Esophagus squamous epithelium (tissue), 5 donors: ENCODE results near the gene ZDHHC9. TPM values are rescaled to one million over a fixed set of nuclear protein-coding genes. Genes with fewer than 3 reads are reported as not detected.
"Not testable (repeated sequence)": the region's sequence is repeated elsewhere in the genome, so short reads cannot be mapped to it uniquely, and the experiment has no call there.

Experiments
- DNase-seq: peaks from one replicate; lab custom pipeline; 2025; lab: John Stamatoyannopoulos, UW
- H3K27ac ChIP-seq, 4 donors: fragments of 200-600 bp; sonication (generic); one replicate each; pipeline ENCODE4 v1.5.1; 2016 to 2019; ENCODE audit warnings: mild to moderate bottlenecking in 1 of 4
- H3K27me3 ChIP-seq, 4 donors: fragments of 200-600 bp; sonication (generic); 1 replicate in 3 of 4; 2 replicates in 1 of 4; pipeline versions ENCODE4 v1.5.1 to v1.6.0; 2017 to 2021; ENCODE audit warnings: antibody characterized with exemption in 1 of 4
- H3K36me3 ChIP-seq, 3 donors: fragments of 200-600 bp; sonication (generic); one replicate each; pipeline ENCODE4 v1.5.1; 2016 to 2019
- H3K4me1 ChIP-seq, 3 donors: fragments of 200-600 bp; sonication (generic); one replicate each; pipeline ENCODE4 v1.5.1; 2017 to 2019
- H3K4me3 ChIP-seq, 4 donors: fragments of 200-600 bp; sonication (generic); 1 replicate in 3 of 4; 2 replicates in 1 of 4; pipeline ENCODE4 v1.5.1; 2016 to 2019; ENCODE audit warnings: mild to moderate bottlenecking in 2 of 4, moderate library complexity in 1 of 4
- H3K9me3 ChIP-seq, 3 donors: fragments of 200-600 bp; sonication (generic); one replicate each; pipeline ENCODE4 v1.5.1; 2016 to 2019
- POLR2A ChIP-seq, 4 donors: fragments of 450-650 bp; IDR thresholded peaks; one replicate each; pipeline ENCODE4 v1.6.1; 2017; ENCODE audit warnings: antibody characterized with exemption in 4 of 4, mild to moderate bottlenecking in 4 of 4, moderate library complexity in 3 of 4
- WGBS, 2 donors: methylation state at CpG; one replicate each; pipeline ENCODE4 v1.1.5; 2018; 5-methylcytosine and 5-hydroxymethylcytosine counted together
- intact Hi-C: fragments of 100-400 bp; cut with DNase I; formaldehyde crosslinking; loops from one replicate; pipeline ENCODE4 v1.15.0; 2022
- total RNA-seq, 4 donors: library from RNA; depleted of rRNA; stranded (reverse); fragments of >200 nt; gene quantifications; one replicate each; pipeline ENCODE4 v1.1.0, GENCODE V29; 2016
- TF ChIP-seq, protein P1 (sequence below), 6 experiments: fragments of 450-650 bp in 4 of 6; fragments of 200-600 bp in 2 of 6; sonication (generic) in 2 of 6; IDR thresholded peaks; one replicate each; pipeline ENCODE4 v1.5.1; 2016 to 2019; ENCODE audit warnings: antibody characterized with exemption in 6 of 6, mild to moderate bottlenecking in 4 of 6, moderate library complexity in 4 of 6
- donor health status: DM: yes; HTN: yes; CAD: no.

The ZDHHC9 gene
- total RNA-seq, 4 donors from 2014 or later, result 11.3 to 22.3 (median 12.8) TPM

DNA sequence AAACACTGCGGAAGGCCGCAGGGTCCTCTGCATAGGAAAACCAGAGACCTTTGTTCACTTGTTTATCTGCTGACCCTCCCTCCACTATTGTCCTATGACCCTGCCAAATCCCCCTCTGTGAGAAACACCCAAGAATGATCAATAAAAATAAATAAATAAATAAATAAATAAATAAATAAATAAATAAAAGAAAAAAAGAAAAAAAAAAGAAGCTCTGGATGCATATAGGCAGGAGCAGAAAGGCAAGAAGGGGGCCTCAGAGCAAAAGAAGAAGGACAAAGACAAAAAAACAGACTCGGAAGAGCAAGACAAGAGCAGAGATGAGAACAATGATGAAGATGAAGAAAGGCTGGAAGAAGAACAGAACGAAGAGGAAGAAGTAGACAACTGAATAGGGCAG is 8.1 kb upstream of the ZDHHC9 start:
- H3K4me3 ChIP-seq, H3K9me3 ChIP-seq, H3K36me3 ChIP-seq, DNase-seq, H3K27me3 ChIP-seq, H3K4me1 ChIP-seq, intact Hi-C loops, H3K27ac ChIP-seq: not testable (repeated sequence)
- WGBS, 2 donors, result 50 to 92% methylated on average over 2 of the region's 4 CpGs

DNA sequence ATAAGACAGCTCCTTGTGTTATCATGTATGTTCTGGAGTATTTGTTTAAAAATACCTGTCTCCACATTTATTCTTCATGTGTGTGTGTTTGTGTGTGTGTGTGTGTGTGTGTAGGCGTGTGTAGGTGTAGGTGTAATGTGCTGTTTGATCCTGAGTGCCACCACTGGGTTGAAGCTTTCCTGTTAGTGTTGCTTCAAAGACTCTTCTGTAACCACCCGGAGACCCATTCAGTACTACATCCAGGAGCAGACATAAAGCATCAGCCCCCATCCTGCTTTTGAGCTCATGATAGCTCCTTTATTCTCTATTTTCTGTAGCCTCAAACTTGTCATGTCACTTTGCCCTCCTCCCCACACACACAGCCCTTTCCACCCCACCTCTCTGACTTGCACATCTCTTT is 3.0 kb upstream of the ZDHHC9 start:
- WGBS, 2 donors, result 50 to 71% methylated on average over 1 to 2 of the region's 2 CpGs
- peaks cover 0 to 15% (median 0%) of the 10 kb centered on the region in 3 donors for H3K4me1 ChIP-seq
- no peak overlapping the region for H3K4me3 ChIP-seq
- intact Hi-C loops, result no loop called here
- H3K27me3 ChIP-seq, result no peaks in the 10 kb centered on the region
- TF ChIP-seq POLR2A (IDR thresholded peaks at IDR 0.05), result no peak
- no peak overlapping the region for H3K27ac ChIP-seq
- H3K9me3 ChIP-seq, result no peaks in the 10 kb centered on the region
- H3K36me3 ChIP-seq, result no peaks in the 10 kb centered on the region
- DNase-seq, result no peak

DNA sequence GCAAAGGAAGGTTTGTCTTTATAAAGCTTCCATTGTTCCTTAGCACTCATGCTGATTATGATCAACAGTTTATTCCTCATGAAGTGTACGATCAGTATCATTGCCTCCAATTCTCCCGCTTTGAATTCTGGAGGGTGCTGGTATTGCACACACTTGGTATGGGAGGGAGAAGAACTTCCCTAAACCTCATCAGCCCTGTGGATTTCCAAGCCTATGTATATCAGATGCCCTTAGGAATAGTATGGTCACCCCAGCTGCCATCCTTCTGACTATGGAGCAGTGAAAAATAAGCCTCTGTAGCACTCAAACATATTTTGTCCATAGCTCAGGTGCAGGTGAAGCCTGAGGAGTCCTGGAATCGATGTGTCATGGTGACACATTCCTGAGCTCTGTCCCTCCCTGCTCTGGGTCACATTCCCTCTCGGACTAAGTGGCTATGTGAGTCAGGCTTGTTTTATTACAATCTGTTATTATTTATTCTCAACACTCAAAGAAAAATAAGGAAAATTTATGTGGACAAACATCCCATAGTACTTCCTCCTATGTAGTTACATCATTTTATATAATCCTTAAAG is 2.0 kb upstream of the ZDHHC9 start:
- Histone ChIP-seq H3K4me1 (peaks cover 0 to 19% (median 0%) of the 10 kb centered on the region in 3 donors), H3K4me3 (no peak overlapping the region), H3K27ac (no peak overlapping the region), H3K27me3 (no peaks in the 10 kb centered on the region), H3K36me3 (no peaks in the 10 kb centered on the region), H3K9me3 (no peaks in the 10 kb centered on the region)
- DNase-seq, result no peak
- intact Hi-C loops, result no loop called here
- 55 to 60% methylated on average over 4 of the region's 4 CpGs for WGBS, 2 donors
- TF ChIP-seq, protein P1, sequence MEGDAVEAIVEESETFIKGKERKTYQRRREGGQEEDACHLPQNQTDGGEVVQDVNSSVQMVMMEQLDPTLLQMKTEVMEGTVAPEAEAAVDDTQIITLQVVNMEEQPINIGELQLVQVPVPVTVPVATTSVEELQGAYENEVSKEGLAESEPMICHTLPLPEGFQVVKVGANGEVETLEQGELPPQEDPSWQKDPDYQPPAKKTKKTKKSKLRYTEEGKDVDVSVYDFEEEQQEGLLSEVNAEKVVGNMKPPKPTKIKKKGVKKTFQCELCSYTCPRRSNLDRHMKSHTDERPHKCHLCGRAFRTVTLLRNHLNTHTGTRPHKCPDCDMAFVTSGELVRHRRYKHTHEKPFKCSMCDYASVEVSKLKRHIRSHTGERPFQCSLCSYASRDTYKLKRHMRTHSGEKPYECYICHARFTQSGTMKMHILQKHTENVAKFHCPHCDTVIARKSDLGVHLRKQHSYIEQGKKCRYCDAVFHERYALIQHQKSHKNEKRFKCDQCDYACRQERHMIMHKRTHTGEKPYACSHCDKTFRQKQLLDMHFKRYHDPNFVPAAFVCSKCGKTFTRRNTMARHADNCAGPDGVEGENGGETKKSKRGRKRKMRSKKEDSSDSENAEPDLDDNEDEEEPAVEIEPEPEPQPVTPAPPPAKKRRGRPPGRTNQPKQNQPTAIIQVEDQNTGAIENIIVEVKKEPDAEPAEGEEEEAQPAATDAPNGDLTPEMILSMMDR (IDR thresholded peaks at IDR 0.05), result no peak
- no peak for TF ChIP-seq POLR2A (IDR thresholded peaks at IDR 0.05)

DNA sequence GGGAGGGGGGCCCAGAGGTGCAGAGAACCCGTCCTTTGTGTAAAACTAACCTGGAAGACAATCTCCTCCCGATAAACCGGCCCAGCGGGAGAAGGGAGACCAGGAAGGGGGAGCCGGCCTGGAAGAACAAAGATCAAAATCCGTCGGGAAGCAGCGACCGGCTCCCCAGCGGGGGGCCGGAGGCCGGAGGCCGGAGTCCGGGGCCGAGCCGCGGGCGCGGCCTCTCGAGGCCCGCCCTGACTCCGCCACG is 552 bp downstream of the ZDHHC9 start:
- intact Hi-C loops, result no loop called here
- Histone ChIP-seq H3K27ac (peak overlapping the region; percentile 81 to 90 (median 88)), H3K9me3 (no peaks in the 10 kb centered on the region), H3K36me3 (peaks cover 0 to 9% (median 0%) of the 10 kb centered on the region in 3 donors), H3K27me3 (no peaks in the 10 kb centered on the region), H3K4me3 (peak overlapping the region; percentile 67 to 79 (median 72)), H3K4me1 (peaks cover 0 to 25% (median 0%) of the 10 kb centered on the region in 3 donors)
- WGBS, 2 donors, result 41% methylated on average over 7 of the region's 23 CpGs; no CpG with 5 or more reads in 1 of the 2 donors
- TF ChIP-seq, protein P1 (IDR thresholded peaks at IDR 0.05), result no peak
- TF ChIP-seq POLR2A (IDR thresholded peaks at IDR 0.05), result no peak
- DNase-seq, result no peak

DNA sequence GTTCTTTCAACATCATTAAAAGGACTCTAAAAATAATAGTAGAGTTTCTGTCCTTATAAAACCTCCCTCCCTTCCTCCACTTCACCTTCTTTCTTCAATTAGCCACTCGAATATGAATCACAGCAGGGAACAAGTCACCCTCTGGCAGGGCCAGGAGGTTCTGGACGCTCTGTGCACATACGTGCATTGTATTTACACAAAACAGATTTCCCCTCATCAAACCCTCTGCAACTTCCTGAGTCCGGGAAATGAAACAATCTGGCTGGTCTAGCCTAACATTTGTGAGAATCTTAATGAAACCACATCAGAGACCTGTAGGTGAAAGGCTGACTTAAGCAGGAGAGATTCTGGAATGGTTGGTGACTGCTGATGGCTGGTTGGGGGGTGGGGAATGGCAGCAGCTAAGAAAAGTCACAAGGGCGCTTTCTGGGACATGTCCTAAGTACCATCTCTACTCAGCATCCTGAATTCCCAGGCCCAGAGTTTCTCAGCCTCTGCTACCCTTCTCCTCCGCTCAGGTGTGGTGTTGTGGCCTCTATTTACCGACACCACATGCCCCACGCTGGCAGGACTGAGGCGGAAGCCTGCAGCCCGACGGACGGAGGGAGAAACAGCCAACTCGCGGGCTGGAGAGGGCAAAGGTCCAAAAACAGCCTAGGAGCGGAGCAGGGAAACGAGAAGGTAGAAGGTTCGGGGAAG is 1.0 kb downstream of the ZDHHC9 start:
- Histone ChIP-seq H3K4me3 (peak overlapping the region; percentile 67 to 79 (median 72)), H3K27ac (peak overlapping the region; percentile 81 to 90 (median 88)), H3K36me3 (peaks cover 0 to 13% (median 0%) of the 10 kb centered on the region in 3 donors), H3K27me3 (no peaks in the 10 kb centered on the region), H3K4me1 (peaks cover 0 to 25% (median 0%) of the 10 kb centered on the region in 3 donors), H3K9me3 (no peaks in the 10 kb centered on the region)
- no peak for DNase-seq
- intact Hi-C loops, result no loop called here
- 15 to 30% methylated on average over 3 to 12 of the region's 17 CpGs for WGBS, 2 donors
- TF ChIP-seq, protein P1 (IDR thresholded peaks at IDR 0.05), result no peak
- TF ChIP-seq POLR2A (IDR thresholded peaks at IDR 0.05), result no peak

DNA sequence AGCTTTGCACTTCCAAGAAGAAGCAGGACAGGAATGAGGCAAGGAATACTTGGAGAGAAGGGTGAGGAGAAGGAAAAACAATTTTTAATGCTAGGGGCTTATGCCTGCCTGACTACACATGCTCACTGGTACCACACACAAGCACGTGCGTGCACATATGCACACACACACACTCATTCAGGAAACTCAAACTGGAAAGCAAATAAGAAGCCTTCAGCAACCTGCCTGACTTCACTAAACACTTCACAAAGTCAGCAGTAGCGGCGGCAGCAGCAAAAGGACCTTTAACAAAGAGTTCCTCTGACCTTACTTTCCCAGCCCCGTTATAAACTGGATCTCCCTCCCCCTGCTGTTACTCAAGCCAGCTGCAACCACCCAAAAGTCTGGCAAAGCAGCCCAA is 3.3 kb downstream of the ZDHHC9 start:
- 37 to 53% methylated on average over 2 to 5 of the region's 5 CpGs for WGBS, 2 donors
- DNase-seq, result no peak
- H3K27me3 ChIP-seq, result no peaks in the 10 kb centered on the region
- TF ChIP-seq, protein P1 (IDR thresholded peaks at IDR 0.05), result no peak
- intact Hi-C loops, result no loop called here
- peaks cover 0 to 27% (median 0%) of the 10 kb centered on the region in 3 donors for H3K36me3 ChIP-seq
- peak overlapping the region in 1 of 4 donors; percentile 7 for H3K4me3 ChIP-seq
- no peaks in the 10 kb centered on the region for H3K9me3 ChIP-seq
- no peak overlapping the region for H3K27ac ChIP-seq
- H3K4me1 ChIP-seq, result peaks cover 0 to 25% (median 0%) of the 10 kb centered on the region in 3 donors
